Body of pancreas (tissue), 4 donors: ENCODE data around the gene PFKFB2. TPM values are rescaled to one million over a fixed set of nuclear protein-coding genes. Genes with fewer than 3 reads are reported as not detected.

ENCODE experiments used
- ATAC-seq: fragments of 150-250 bp; one replicate; pipeline ENCODE4 v1.9.1; 2016
- DNase-seq, 4 donors: peaks; one replicate each; pipeline ENCODE4 v3.0.0-alpha.2; 2019
- H3K27ac ChIP-seq, 4 donors: fragments of 200-600 bp; sonication (generic); 1 replicate in 3 of 4; 2 replicates in 1 of 4; pipeline versions ENCODE4 v1.5.1 to v1.6.1; 2016 to 2019; ENCODE audit warnings: mild to moderate bottlenecking in 1 of 4, mixed read lengths in 1 of 4, moderate library complexity in 1 of 4
- H3K27me3 ChIP-seq, 2 donors: fragments of 200-600 bp; sonication (generic); one replicate each; pipeline ENCODE4 v1.6.0; 2016; ENCODE audit warnings: mild to moderate bottlenecking in 1 of 2
- H3K36me3 ChIP-seq, 2 donors: fragments of 200-600 bp; sonication (generic); replicated peaks in 1 of 2; 2 replicates each; pipeline ENCODE4 v1.5.1; 2016; ENCODE audit warnings: low read depth in 2 of 2; ENCODE audit not compliant: insufficient read depth in 1 of 2
- H3K4me1 ChIP-seq: fragments of 200-600 bp; sonication (generic); one replicate; pipeline ENCODE4 v1.6.0; 2016
- H3K4me3 ChIP-seq, 2 donors: fragments of 200-600 bp; sonication (generic); 1 replicate in 1 of 2; 2 replicates in 1 of 2; pipeline ENCODE4 v1.5.1; 2016 to 2019
- H3K9me3 ChIP-seq, 3 donors: fragments of 200-600 bp; sonication (generic); 1 replicate in 2 of 3; 2 replicates in 1 of 3; pipeline ENCODE4 v1.5.1; 2016
- POLR2A ChIP-seq, 3 donors: fragments of 450-650 bp; IDR thresholded peaks; one replicate each; pipeline ENCODE4 v1.6.1; 2016; ENCODE audit warnings: antibody characterized with exemption in 3 of 3, mild to moderate bottlenecking in 2 of 3
- WGBS, 2 donors: methylation state at CpG; one replicate each; pipeline ENCODE4 v1.1.5; 2017; 5-methylcytosine and 5-hydroxymethylcytosine counted together
- intact Hi-C: fragments of 100-400 bp; cut with DNase I; formaldehyde crosslinking; loops from one replicate; pipeline ENCODE4 v1.15.1; 2023
- total RNA-seq, 2 donors: library from RNA; depleted of rRNA; stranded (reverse); fragments of >200 nt; gene quantifications; one replicate each; pipeline ENCODE4 v1.1.0, GENCODE V29; 2016
- TF ChIP-seq, protein P1 (sequence below), 7 experiments: fragments of 450-650 bp in 4 of 7; fragments of 200-600 bp in 3 of 7; sonication (generic) in 3 of 7; IDR thresholded peaks; one replicate each; pipeline ENCODE4 v1.5.1; 2016 to 2019; ENCODE audit warnings: antibody characterized with exemption in 7 of 7

Gene PFKFB2
- total RNA-seq, 2 donors from 2014 or later = 4.9 to 9.3 TPM

- Histone ChIP-seq H3K9me3 (no peaks in the 10 kb centered on the region), H3K4me1 (peaks cover 61% of the 10 kb centered on the region), H3K4me3 (peak overlapping the region in 1 of 2 donors; percentile 38), H3K36me3 (no peaks in the 10 kb centered on the region), H3K27me3 (no peaks in the 10 kb centered on the region), H3K27ac (peak overlapping the region; percentile 87 to 92 (median 90))
- intact Hi-C loops = no loop called here
- 17 to 24% methylated on average over 7 of the region's 7 CpGs for WGBS, 2 donors
- TF ChIP-seq, protein P1, sequence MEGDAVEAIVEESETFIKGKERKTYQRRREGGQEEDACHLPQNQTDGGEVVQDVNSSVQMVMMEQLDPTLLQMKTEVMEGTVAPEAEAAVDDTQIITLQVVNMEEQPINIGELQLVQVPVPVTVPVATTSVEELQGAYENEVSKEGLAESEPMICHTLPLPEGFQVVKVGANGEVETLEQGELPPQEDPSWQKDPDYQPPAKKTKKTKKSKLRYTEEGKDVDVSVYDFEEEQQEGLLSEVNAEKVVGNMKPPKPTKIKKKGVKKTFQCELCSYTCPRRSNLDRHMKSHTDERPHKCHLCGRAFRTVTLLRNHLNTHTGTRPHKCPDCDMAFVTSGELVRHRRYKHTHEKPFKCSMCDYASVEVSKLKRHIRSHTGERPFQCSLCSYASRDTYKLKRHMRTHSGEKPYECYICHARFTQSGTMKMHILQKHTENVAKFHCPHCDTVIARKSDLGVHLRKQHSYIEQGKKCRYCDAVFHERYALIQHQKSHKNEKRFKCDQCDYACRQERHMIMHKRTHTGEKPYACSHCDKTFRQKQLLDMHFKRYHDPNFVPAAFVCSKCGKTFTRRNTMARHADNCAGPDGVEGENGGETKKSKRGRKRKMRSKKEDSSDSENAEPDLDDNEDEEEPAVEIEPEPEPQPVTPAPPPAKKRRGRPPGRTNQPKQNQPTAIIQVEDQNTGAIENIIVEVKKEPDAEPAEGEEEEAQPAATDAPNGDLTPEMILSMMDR (IDR thresholded peaks at IDR 0.05) = no peak
- peak in 2 of 3 donors; percentile 9 to 43 for TF ChIP-seq POLR2A (IDR thresholded peaks at IDR 0.05)
- ATAC-seq (peak; percentile 77), DNase-seq (peak; percentile 77 to 89 (median 86))
Observed at GRCh38 chr1:207031632-207032264, 21.3 kb upstream of the PFKFB2 start.

DNA sequence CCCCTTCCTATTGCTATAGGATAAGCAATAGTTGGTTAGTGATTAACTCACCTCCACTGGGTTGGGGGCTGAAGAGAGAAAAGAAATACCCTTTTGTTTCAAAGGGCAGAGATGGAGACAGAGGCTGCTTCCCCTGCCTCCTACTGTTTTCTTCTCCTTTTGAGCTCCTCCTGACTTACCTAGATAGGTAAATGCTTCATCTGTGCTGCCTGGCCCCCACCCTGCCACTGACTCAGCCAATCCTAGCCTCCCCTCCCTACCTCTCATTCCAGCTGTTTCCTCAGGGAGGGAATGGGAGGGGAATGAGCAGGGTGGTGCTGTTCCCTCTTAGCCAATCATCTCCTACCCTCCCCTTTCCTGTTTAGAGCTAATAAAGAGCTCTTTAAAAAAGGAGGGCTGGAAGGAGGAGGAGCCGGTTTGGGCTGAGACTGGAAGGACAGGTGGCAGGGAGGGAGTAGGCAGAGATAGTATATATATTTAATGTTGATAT is 20.5 kb upstream of the PFKFB2 start, which contains the start of gene C1orf116:
C1orf116 (minus strand) TSS at position 229 of the 490 bp plus-strand sequence. CDS start 5,158 bp downstream, outside the sequence.
- TF ChIP-seq, protein P1 (IDR thresholded peaks at IDR 0.05) = no peak
- peak; percentile 29 to 88 (median 82) for TF ChIP-seq POLR2A (IDR thresholded peaks at IDR 0.05)
- Histone ChIP-seq H3K36me3 (no peaks in the 10 kb centered on the region), H3K4me1 (peaks cover 53% of the 10 kb centered on the region), H3K9me3 (no peaks in the 10 kb centered on the region), H3K27ac (peak within 1 kb of the TSS; percentile 87 to 92 (median 90)), H3K27me3 (no peaks in the 10 kb centered on the region), H3K4me3 (peak within 1 kb of the TSS in 1 of 2 donors; percentile 38)
- intact Hi-C loops = no loop called here
- 0 to 8% methylated on average over 1 of the region's 1 CpG for WGBS, 2 donors
- ATAC-seq (peak; percentile 91), DNase-seq (peak; percentile 67 to 85 (median 80))

- DNase-seq (no peak), ATAC-seq (no peak)
- Histone ChIP-seq H3K27me3 (no peaks in the 10 kb centered on the region), H3K9me3 (no peaks in the 10 kb centered on the region), H3K4me3 (no peak overlapping the region), H3K4me1 (peaks cover 46% of the 10 kb centered on the region), H3K27ac (peak overlapping the region; percentile 87 to 92 (median 90)), H3K36me3 (no peaks in the 10 kb centered on the region)
- WGBS, 2 donors = 22 to 34% methylated on average over 2 of the region's 2 CpGs
- intact Hi-C loops = no loop called here
- TF ChIP-seq, protein P1 (IDR thresholded peaks at IDR 0.05) = no peak
- no peak for TF ChIP-seq POLR2A (IDR thresholded peaks at IDR 0.05)
Observed at GRCh38 chr1:207033302-207033701, 19.8 kb upstream of the PFKFB2 start.

DNA sequence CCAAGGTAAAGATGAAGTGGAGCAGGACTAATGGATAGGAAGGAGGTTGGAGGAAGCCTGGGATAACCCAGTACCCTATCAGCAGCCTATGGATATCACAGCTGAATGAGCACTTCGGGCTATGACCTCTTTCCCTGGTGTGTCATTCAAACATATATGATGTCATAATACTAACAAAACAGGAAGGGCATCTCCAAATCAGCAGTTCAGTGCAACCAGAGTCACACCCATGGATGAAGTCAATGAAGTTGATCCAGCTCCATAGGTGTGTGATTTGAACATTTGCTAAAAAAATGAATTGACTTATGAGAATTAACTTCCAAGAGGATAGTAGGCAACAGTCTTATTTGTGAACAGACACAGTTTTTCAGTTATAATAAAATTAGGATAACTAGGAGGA is 18.9 kb upstream of the PFKFB2 start:
- H3K9me3 ChIP-seq = no peaks in the 10 kb centered on the region
- WGBS, 2 donors = 63 to 65% methylated on average over 1 of the region's 1 CpG
- TF ChIP-seq, protein P1 (IDR thresholded peaks at IDR 0.05) = no peak
- TF ChIP-seq POLR2A (IDR thresholded peaks at IDR 0.05) = no peak
- no peak overlapping the region for H3K4me3 ChIP-seq
- no peaks in the 10 kb centered on the region for H3K27me3 ChIP-seq
- intact Hi-C loops = no loop called here
- DNase-seq = no peak
- H3K36me3 ChIP-seq = no peaks in the 10 kb centered on the region
- peak overlapping the region in 1 of 4 donors; percentile 91 for H3K27ac ChIP-seq
- H3K4me1 ChIP-seq = peaks cover 43% of the 10 kb centered on the region
- no peak for ATAC-seq
